HCT116 (cell line): ENCODE results near the gene NRIP2. TPM values are rescaled to one million over a fixed set of nuclear protein-coding genes. Genes with fewer than 3 reads are reported as not detected.

Experiments
- ATAC-seq: fragments of 200-7000 bp; cut with Tn5 transposase; 2 replicates; pipeline ENCODE4 v1.9.1; 2020; ENCODE audit warnings: mild to moderate bottlenecking, moderate library complexity
- BruUV-seq: library from RNA; stranded (reverse); fragments of 400-500 nt; replicated peaks from 2 replicates; lab custom pipeline; 2021; lab: Mats Ljungman, UMichigan
- CTCF ChIA-PET: fragments of 300-600 bp; sonication (Branson Sonifier 250); formaldehyde crosslinking; loops from one replicate; lab custom pipeline; 2021; ENCODE audit warnings: antibody characterized with exemption; lab: Charles Lee
- POLR2A ChIA-PET: fragments of 300-600, 350-600 bp; sonication (Branson Sonifier 250); formaldehyde crosslinking; loops from one replicate; lab custom pipeline; 2021; ENCODE audit warnings: antibody characterized with exemption; lab: Charles Lee
- RAD21 ChIA-PET, 2 experiments: fragments of 300-600 bp; sonication (Branson Sonifier 250); formaldehyde crosslinking; loops; one replicate each; lab custom pipeline; 2023; ENCODE audit warnings: low total read pairs in 2 of 2; ENCODE audit not compliant: uncharacterized antibody in 2 of 2, unreplicated experiment in 2 of 2, low non-redundant PET in 1 of 2; lab: Charles Lee
- DNase-seq: peaks from one replicate; pipeline ENCODE4 v3.0.0-alpha.2; 2010; ENCODE audit warnings: low read depth, low spot score
- H2AFZ ChIP-seq: fragments of 200-600 bp; shearing (Covaris generic), sonication (generic); 2 replicates; pipeline ENCODE4 v1.6.1; 2017; ENCODE audit warnings: low read depth, mixed run types, mixed read lengths, antibody characterized with exemption, low read length; ENCODE audit not compliant: poor library complexity, severe bottlenecking
- H3K27ac ChIP-seq: 2 replicates; pipeline ENCODE4 v1.5.1; 2012; ENCODE audit warnings: low read depth, low read length
- H3K27me3 ChIP-seq: fragments of 200-600 bp; sonication (generic); 2 replicates; pipeline ENCODE4 v1.6.1; 2016; ENCODE audit warnings: mixed run types, low read length, mixed read lengths; ENCODE audit not compliant: insufficient read depth
- H3K36me3 ChIP-seq, 2 experiments: fragments of 200-500 bp in 1 of 2; fragments of 200-600 bp in 1 of 2; sonication (Bioruptor generic) in 1 of 2; sonication (generic) in 1 of 2; 2 replicates each; pipeline versions ENCODE4 v1.5.1 to v1.6.1; 2014 to 2016; ENCODE audit warnings: low read length in 2 of 2, inconsistent platforms in 1 of 2, mixed read lengths in 1 of 2, mixed run types in 1 of 2; ENCODE audit not compliant: insufficient read depth in 2 of 2, control insufficient read depth in 1 of 2
- H3K4me1 ChIP-seq, 2 experiments: fragments of 200-600 bp in 1 of 2; sonication (generic) in 1 of 2; 2 replicates each; pipeline versions ENCODE4 v1.5.1 to v1.6.1; 2012 to 2017; ENCODE audit warnings: low read length in 2 of 2, inconsistent platforms in 1 of 2, mild to moderate bottlenecking in 1 of 2, mixed read lengths in 1 of 2, mixed run types in 1 of 2, moderate library complexity in 1 of 2; ENCODE audit not compliant: insufficient read depth in 2 of 2, control insufficient read depth in 1 of 2
- H3K4me2 ChIP-seq: fragments of 200-600 bp; sonication (generic); 2 replicates; pipeline ENCODE4 v1.6.1; 2017; ENCODE audit warnings: mixed run types, low read length, mixed read lengths
- H3K4me3 ChIP-seq, 2 experiments: fragments of 200-600 bp in 1 of 2; sonication (generic) in 1 of 2; replicated peaks in 1 of 2; 2 replicates each; pipeline ENCODE4 v1.5.1; 2011 to 2016; ENCODE audit warnings: low read length in 2 of 2, control low read depth in 1 of 2, low read depth in 1 of 2, mild to moderate bottlenecking in 1 of 2, mixed read lengths in 1 of 2, mixed run types in 1 of 2
- H3K79me2 ChIP-seq: fragments of 200-600 bp; sonication (generic); 2 replicates; pipeline ENCODE4 v1.6.1; 2017; ENCODE audit warnings: mild to moderate bottlenecking, mixed run types, low read length, moderate library complexity, mixed read lengths; ENCODE audit not compliant: insufficient read depth
- H3K9ac ChIP-seq: fragments of 200-600 bp; sonication (generic); 2 replicates; pipeline ENCODE4 v1.6.1; 2016; ENCODE audit warnings: low read length, mixed read lengths
- H3K9me2 ChIP-seq: fragments of 200-600 bp; sonication (generic), shearing (Covaris generic); 2 replicates; pipeline ENCODE4 v1.6.1; 2017; ENCODE audit warnings: mixed run types, mild to moderate bottlenecking, moderate library complexity; ENCODE audit not compliant: insufficient read depth
- H3K9me3 ChIP-seq, 2 experiments: fragments of 200-500 bp in 1 of 2; fragments of 200-600 bp in 1 of 2; sonication (Bioruptor generic) in 1 of 2; sonication (generic) in 1 of 2; 2 replicates each; pipeline ENCODE4 v1.6.1; 2014 to 2017; ENCODE audit warnings: low read length in 2 of 2, mixed read lengths in 2 of 2, inconsistent platforms in 1 of 2, low read depth in 1 of 2, mild to moderate bottlenecking in 1 of 2, mixed run types in 1 of 2, moderate library complexity in 1 of 2; ENCODE audit not compliant: control insufficient read depth in 1 of 2, insufficient read depth in 1 of 2
- H4K20me1 ChIP-seq: fragments of 200-600 bp; sonication (generic), shearing (Covaris generic); 2 replicates; pipeline ENCODE4 v1.6.1; 2017; ENCODE audit warnings: mixed run types, mild to moderate bottlenecking, moderate library complexity; ENCODE audit not compliant: insufficient read depth
- CBX3 ChIP-seq: IDR thresholded peaks from 2 replicates; pipeline ENCODE4 v1.6.1; 2012; ENCODE audit warnings: low read depth
- CEBPB ChIP-seq: IDR thresholded peaks from 2 replicates; pipeline ENCODE4 v1.6.1; 2012; ENCODE audit warnings: low read depth
- CTCF ChIP-seq, 3 experiments: fragments of 200-600 bp in 1 of 3; sonication (generic) in 1 of 3; IDR thresholded peaks in 2 of 3; conservative IDR thresholded peaks in 1 of 3; 2 replicates each; pipeline ENCODE4 v1.5.1; 2012 to 2017; ENCODE audit warnings: low read depth in 2 of 3, low read length in 2 of 3, antibody characterized with exemption in 1 of 3, borderline replicate concordance in 1 of 3, control low read depth in 1 of 3, mild to moderate bottlenecking in 1 of 3, mixed read lengths in 1 of 3, mixed run types in 1 of 3, moderate library complexity in 1 of 3; ENCODE audit not compliant: insufficient read depth in 1 of 3
- EGR1 ChIP-seq: IDR thresholded peaks from 2 replicates; pipeline ENCODE4 v1.6.1; 2012; ENCODE audit warnings: low read depth
- ELF1 ChIP-seq: IDR thresholded peaks from 2 replicates; pipeline ENCODE4 v1.6.1; 2012; ENCODE audit warnings: low read depth, borderline replicate concordance
- EZH2 ChIP-seq: fragments of 200-600 bp; sonication (generic); IDR thresholded peaks from 2 replicates; pipeline ENCODE4 v1.6.1; 2017; ENCODE audit warnings: antibody characterized with exemption, mixed run types
- EZH2phosphoT487 ChIP-seq: fragments of 200-600 bp; IDR thresholded peaks from 2 replicates; pipeline ENCODE4 v1.6.1; 2018; ENCODE audit warnings: antibody characterized with exemption, borderline replicate concordance
- JUND ChIP-seq: IDR thresholded peaks from 2 replicates; pipeline ENCODE4 v1.6.1; 2012
- MAX ChIP-seq: IDR thresholded peaks from 2 replicates; pipeline ENCODE4 v1.6.1; 2012
- POLR2A ChIP-seq: IDR thresholded peaks from 2 replicates; pipeline ENCODE4 v1.7.0; 2011; ENCODE audit warnings: borderline replicate concordance; ENCODE audit not compliant: insufficient read depth, insufficient read length; ENCODE audit errors: extremely low read depth
- POLR2AphosphoS5 ChIP-seq: IDR thresholded peaks from 2 replicates; pipeline ENCODE4 v1.6.1; 2011; ENCODE audit warnings: mild to moderate bottlenecking, low read depth, low read length, moderate library complexity
- REST ChIP-seq: IDR thresholded peaks from 2 replicates; pipeline ENCODE4 v1.6.1; 2012; ENCODE audit warnings: low read depth
- SIN3A ChIP-seq: IDR thresholded peaks from 2 replicates; pipeline ENCODE4 v1.6.1; 2012; ENCODE audit warnings: low read depth
- SP1 ChIP-seq: IDR thresholded peaks from 2 replicates; pipeline ENCODE4 v1.6.1; 2012; ENCODE audit warnings: low read depth
- YY1 ChIP-seq: IDR thresholded peaks from 2 replicates; pipeline ENCODE4 v1.6.1; 2011; ENCODE audit warnings: low read length, low read depth, moderate library complexity, mild to moderate bottlenecking; ENCODE audit not compliant: insufficient replicate concordance; ENCODE audit errors: extremely low read depth
- ZFX ChIP-seq: fragments of 450-650 bp; IDR thresholded peaks from 2 replicates; pipeline ENCODE4 v1.6.1; 2017
- ZNF274 ChIP-seq: fragments of 200-500 bp; sonication (Bioruptor generic); IDR thresholded peaks from 2 replicates; pipeline ENCODE4 v1.6.1; 2014; ENCODE audit warnings: mild to moderate bottlenecking, low read depth, low read length, inconsistent platforms
- intact Hi-C: fragments of 100-400 bp; cut with micrococcal nuclease; formaldehyde crosslinking; loops from 2 replicates; pipeline ENCODE4 v1.10.0; 2022
- total RNA-seq: library from RNA; stranded (reverse); gene quantifications from one replicate; pipeline ENCODE4 v1.2.1, GENCODE V29; 2021; ENCODE audit not compliant: unreplicated experiment

Gene NRIP2
- total RNA-seq, 1 experiment from 2014 or later, result not detected

- no peak for TF ChIP-seq REST
- TF ChIP-seq POLR2A, result no peak
Observed at GRCh38 chr12:2853626-2854025, 18.8 kb upstream of the NRIP2 start (continued).

- RAD21 ChIA-PET, result no interaction called here
- no peak overlapping the region for H3K4me2 ChIP-seq
- BruUV-seq, result no TSS peak
- intact Hi-C loops, result loop anchor here (2.0 kb wide), 1 partner anchor 183 kb away; no protein-coding TSS in a partner anchor
- TF ChIP-seq EGR1, result no peak
- no peak for TF ChIP-seq JUND
- TF ChIP-seq CTCF (IDR thresholded peaks at IDR 0.05 in 2 of 3, conservative IDR thresholded peaks at IDR 0.05 in 1 of 3; ENCODE audit: borderline replicate concordance in 1 of 3, insufficient read depth in 1 of 3, low read depth in 2 of 3, low read length in 2 of 3), result no peak
- TF ChIP-seq REST, result no peak
- no peak for TF ChIP-seq ZNF274
- no peak for TF ChIP-seq ELF1
- no peak for TF ChIP-seq EZH2
- TF ChIP-seq CEBPB, result no peak
- TF ChIP-seq CBX3, result no peak
- TF ChIP-seq SIN3A, result no peak
- TF ChIP-seq EZH2phosphoT487, result no peak
- TF ChIP-seq MAX, result no peak
- TF ChIP-seq YY1, result no peak
- TF ChIP-seq POLR2A, result no peak
- no peak for TF ChIP-seq ZFX
- TF ChIP-seq SP1, result no peak
- no peak for TF ChIP-seq POLR2AphosphoS5
- no peaks in the 10 kb centered on the region for H4K20me1 ChIP-seq
- H3K9me2 ChIP-seq, result no peaks in the 10 kb centered on the region
- POLR2A ChIA-PET, result no interaction called here
- DNase-seq (no peak), ATAC-seq (no peak)
- H3K27me3 ChIP-seq, result no peaks in the 10 kb centered on the region
- no peak overlapping the region for H3K9ac ChIP-seq
- no peak overlapping the region for H3K4me3 ChIP-seq
- CTCF ChIA-PET, result interaction anchor here (1.3 to 1.4 kb wide), 2 partner anchors 183 to 190 kb away, joined by 3 read pairs; no protein-coding TSS in a partner anchor
- H3K27ac ChIP-seq, result no peak overlapping the region
- H2AFZ ChIP-seq, result no peak overlapping the region
- peaks cover 3 to 4% of the 10 kb centered on the region in 2 experiments; a peak in 3 of 4 replicates for H3K4me1 ChIP-seq
- no peaks in the 10 kb centered on the region for H3K9me3 ChIP-seq
- H3K36me3 ChIP-seq, result peaks cover 0 to under 1% of the 10 kb centered on the region in 2 experiments; a peak in 1 of 4 replicates
- no peaks in the 10 kb centered on the region for H3K79me2 ChIP-seq
Observed at GRCh38 chr12:2851931-2852330, 17.1 kb upstream of the NRIP2 start.
